HG03280 (cell line): ENCODE results near the gene TMEM125.

ENCODE experiments used
- ATAC-seq: cut with Tn5 transposase; IDR thresholded peaks from one replicate; pipeline ENCODE4 v1.9.1; 2021; ENCODE audit warnings: mild to moderate bottlenecking, moderate library complexity; ENCODE audit not compliant: unreplicated experiment

The TMEM125 gene

GRCh38 chr1:43307458-43308158 lies 37.8 kb downstream of the TMEM125 start:
- ATAC-seq: no peak

DNA sequence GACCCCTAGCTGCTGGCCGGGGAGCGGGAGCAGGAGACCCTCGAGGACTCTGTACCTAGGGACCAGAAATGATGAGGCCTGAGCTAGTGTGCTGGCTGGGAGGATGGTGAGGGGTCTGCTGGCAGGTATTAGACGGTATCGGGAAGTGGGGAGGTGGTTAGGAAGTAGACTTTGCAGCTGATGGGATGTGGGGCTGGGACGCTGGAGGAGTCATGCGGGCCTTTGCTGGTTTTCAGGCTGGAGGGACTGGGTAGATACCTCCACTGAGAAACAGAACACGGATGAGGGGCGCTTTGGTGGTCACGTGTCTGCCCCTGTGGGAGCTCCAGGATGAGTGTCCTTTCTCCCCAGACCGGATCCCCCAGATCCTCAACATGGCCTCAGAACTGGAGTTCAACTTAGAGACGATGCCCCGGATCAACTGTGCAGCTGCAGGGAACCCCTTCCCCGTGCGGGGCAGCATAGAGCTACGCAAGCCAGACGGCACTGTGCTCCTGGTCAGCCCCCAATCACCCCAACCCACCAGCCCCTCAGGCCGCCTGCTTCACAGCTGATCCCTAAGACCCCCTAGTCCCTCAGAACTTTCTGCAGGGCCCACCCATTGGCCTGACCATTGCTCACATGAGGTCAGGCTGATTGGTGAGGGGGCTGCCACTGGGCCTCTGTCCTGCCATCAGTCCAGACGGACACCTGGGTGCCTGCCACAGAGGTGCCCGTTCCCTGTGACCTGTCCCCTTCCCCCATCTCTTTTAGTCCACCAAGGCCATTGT lies 39.0 kb downstream of the TMEM125 start:
- no peak for ATAC-seq

GRCh38 chr1:43309405-43310025 lies 39.7 kb downstream of the TMEM125 start:
- no peak for ATAC-seq

- ATAC-seq: no peak
Measured at GRCh38 chr1:43311521-43311920, 41.7 kb downstream of the TMEM125 start.

DNA sequence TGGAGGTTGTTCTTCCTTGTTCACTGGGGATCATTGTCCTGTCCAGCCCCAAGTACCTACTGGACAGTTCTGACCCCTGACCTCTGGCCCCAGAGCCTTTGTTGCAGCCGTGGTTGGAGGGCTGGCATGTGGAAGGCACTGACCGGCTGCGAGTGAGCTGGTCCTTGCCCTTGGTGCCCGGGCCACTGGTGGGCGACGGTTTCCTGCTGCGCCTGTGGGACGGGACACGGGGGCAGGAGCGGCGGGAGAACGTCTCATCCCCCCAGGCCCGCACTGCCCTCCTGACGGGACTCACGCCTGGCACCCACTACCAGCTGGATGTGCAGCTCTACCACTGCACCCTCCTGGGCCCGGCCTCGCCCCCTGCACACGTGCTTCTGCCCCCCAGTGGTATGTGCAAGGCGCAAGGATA lies 42.4 kb downstream of the TMEM125 start:
- ATAC-seq: no peak

DNA sequence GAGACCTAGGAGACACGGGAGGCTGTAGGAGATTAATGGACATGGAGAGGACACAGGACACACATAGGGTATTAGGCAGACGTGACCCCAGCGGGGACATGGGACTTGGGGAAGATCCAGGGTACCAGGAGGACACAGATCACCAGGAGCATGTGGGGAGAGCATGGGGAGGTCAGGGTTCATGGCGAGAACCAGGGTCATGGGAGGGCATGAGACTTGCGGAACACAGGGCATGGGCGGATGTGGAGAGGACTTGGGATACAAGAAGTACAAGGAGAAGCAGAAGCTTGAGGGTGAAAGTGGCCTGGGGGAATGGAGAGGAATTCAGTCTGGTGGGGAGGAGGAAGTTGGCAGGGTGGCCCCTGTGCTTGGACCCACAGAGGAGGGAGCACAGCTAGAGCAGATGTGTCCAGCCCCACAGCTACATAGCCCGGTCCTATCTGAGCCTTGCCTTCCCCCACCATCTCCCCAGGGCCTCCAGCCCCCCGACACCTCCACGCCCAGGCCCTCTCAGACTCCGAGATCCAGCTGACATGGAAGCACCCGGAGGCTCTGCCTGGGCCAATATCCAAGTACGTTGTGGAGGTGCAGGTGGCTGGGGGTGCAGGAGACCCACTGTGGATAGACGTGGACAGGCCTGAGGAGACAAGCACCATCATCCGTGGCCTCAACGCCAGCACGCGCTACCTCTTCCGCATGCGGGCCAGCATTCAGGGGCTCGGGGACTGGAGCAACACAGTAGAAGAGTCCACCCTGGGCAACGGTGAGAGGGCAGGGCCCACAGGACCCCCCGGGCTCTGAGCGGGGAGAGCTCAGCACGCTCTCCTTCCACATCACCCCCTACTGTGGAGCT lies 43.1 kb downstream of the TMEM125 start:
- no peak for ATAC-seq

DNA sequence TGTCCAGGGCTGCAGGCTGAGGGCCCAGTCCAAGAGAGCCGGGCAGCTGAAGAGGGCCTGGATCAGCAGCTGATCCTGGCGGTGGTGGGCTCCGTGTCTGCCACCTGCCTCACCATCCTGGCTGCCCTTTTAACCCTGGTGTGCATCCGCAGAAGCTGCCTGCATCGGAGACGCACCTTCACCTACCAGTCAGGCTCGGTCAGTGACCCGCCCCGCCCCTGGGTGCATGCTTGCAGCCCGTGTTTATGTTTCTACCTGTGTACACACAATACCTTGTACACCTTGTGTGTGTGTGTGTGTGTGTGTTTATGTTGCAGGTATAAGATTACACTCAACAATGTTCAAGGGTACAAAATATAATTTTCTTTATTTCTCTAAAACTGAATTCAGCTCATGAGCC lies 44.0 kb downstream of the TMEM125 start:
- no peak for ATAC-seq

DNA sequence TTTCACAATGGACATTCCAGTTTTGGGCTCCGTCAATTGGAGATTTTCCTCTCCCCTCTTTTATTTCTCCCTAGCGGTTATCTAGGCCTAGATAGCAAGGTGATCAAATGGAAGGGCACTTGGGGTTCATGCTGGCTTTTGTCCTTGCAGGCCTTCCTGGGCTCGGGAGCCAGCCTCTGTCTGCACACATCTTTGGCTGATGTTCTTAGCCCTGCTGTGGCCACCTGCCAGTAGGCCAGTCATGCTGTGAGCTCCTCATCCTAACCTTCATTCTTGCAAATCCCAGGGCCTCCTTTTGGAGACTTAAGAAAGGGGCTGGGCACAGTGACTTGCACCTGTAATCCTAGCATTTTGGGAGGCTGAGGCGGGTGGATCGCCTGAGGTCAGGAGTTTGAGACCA lies 44.5 kb downstream of the TMEM125 start:
- no peak for ATAC-seq

DNA sequence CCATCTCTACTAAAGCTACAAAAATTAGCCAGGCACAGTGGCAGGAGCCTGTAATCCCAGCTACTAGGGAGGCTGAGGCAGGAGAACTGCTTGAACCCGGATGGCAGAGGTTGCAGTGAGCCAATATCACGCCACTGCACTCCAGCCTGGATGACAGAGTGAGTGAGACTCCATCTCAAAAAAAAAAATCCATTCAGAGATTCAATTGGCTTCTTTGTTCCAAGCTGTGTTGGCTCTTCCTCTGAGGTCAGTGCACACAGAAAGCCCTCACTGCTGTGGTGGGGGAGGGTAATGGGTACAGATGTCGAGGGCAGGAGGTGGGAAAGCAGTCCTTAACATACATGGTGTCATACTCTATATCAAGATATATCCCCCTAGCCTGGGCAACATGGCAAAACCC lies 45.7 kb downstream of the TMEM125 start:
- ATAC-seq: no peak

DNA sequence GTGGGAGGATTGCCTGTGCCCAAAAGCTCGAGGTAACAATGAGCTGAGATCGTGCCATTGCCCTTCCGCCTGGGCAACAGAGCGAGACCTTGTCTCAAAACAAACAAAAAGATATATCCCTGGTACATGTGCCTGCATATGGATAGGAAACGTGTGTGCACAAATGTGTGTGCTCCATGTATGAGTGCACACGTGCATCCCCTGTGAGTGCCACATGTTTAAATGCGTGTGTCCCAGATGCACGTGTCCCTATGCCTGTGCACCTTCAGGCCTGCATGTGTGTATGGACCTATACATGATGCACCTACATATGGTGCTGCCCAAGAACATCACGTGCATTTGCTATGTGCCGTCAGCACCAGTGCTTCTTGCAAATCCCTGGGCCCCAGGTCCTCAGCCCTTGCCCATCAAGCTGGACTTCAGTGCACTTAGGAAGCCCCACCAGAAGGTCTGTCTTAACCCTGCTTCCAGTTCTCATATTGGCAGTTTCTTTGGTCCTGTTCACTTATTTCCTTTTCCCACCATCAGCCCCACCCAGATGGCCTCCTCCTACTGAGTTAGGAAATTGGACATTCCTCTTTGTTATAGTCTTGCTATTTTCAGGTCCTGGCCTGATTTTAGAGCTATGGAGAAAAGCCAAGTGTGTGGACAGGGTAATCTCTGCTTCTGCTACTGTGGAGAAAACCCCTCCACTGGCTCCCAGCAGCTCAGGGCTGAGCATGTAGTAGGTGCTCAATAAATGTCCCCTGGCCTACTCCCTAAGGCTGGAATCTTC lies 46.4 kb downstream of the TMEM125 start:
- no peak for ATAC-seq

DNA sequence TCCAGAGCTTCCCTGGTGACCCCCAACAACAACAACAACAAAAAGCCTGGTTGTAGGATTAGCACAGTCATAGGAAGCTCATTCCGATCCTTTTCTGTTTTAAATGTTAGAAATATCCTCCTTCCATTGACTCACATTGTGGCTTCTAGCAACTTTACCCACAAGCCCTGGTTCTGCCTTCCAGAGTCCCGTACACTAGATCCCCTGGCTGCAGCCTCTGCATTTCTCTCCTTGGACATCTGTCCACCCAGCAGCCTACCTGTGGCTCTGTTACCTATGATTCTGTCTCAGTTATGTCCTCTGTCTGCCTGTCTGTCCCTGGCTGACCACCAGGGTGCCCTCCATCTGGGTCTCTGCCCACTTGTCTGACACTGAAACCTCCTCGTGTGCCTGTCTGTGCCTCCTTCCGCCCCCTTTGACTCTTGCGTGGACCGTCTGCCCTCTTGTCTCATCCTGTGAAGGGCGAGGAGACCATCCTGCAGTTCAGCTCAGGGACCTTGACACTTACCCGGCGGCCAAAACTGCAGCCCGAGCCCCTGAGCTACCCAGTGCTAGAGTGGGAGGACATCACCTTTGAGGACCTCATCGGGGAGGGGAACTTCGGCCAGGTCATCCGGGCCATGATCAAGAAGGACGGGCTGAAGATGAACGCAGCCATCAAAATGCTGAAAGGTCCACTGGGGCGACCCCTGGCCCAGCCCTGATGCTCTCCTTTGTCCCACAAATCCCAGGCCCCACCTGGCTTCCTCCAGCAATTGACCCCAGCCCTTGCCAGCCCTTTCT lies 47.1 kb downstream of the TMEM125 start:
- no peak for ATAC-seq

DNA sequence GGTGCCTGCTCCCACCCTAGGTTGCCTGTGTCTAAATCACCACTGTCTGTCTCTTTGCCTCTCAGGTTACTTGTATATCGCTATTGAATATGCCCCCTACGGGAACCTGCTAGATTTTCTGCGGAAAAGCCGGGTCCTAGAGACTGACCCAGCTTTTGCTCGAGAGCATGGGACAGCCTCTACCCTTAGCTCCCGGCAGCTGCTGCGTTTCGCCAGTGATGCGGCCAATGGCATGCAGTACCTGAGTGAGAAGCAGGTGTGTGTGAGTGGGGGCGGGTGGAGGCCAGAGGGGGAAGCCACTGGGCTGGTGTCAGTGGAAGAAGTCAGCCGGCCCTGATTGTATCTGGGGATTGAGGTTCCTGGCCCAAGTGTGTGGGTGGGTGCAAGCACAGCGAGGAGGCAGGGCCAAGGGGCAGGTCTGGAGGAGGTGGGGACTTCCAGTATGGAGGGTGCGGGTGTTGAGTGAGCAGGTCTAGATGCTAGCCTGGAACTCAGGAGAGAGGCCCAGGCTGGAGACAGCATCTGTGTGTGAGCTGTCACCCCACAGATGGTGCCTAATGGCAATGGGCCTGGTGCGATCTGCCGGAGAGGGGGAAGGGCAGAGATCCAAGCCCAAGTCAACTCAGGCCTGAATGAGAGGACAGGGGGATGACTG lies 48.2 kb downstream of the TMEM125 start:
- no peak for ATAC-seq

DNA sequence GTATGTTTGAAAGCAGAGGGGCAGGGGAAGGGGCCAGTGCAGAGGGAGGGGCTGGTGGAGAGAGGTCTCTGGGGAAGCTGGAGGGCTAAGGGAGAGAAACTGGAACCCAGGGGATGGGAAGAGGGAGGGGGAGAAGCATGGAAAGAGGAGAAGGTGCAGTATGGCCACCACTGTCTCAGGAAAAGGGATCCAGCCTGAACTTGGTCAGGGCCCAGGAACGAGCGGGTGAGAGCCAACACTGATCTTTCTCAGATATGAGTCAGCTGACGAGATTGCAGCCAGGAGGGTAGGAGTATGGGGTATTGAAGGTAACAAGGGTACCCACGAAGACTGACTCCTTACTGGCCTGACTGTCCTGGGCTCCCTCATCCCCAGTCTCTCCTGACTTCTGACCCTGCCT lies 49.0 kb downstream of the TMEM125 start:
- no peak for ATAC-seq

- no peak for ATAC-seq
Measured at GRCh38 chr1:43319288-43319687, 49.5 kb downstream of the TMEM125 start.

- no peak for ATAC-seq
Measured at GRCh38 chr1:43319766-43320165, 50.0 kb downstream of the TMEM125 start.

- ATAC-seq: no peak
Measured at GRCh38 chr1:43321331-43321891, 51.6 kb downstream of the TMEM125 start.

DNA sequence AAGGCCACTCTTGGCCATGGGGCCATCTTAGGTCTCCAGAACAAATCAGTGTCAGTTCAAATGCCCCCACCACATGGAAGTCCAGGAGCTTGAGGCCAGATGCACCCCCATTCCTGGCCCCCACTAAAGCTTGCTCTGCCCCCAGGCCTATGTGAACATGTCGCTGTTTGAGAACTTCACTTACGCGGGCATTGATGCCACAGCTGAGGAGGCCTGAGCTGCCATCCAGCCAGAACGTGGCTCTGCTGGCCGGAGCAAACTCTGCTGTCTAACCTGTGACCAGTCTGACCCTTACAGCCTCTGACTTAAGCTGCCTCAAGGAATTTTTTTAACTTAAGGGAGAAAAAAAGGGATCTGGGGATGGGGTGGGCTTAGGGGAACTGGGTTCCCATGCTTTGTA lies 52.7 kb downstream of the TMEM125 start:
- no peak for ATAC-seq
